Activated CD8-positive, alpha-beta memory T cell treated with anti-CD3 and anti-CD28 coated beads, Interleukin-2, amount 50 U/mL, for 24 hours (primary cell): ENCODE data around the gene ST14.
"Not testable (repeated sequence)": the region's sequence is repeated elsewhere in the genome, so short reads cannot be mapped to it uniquely, and the experiment has no call there.

Experiments
- DNase-seq: peaks from one replicate; pipeline ENCODE4 v3.0.0-alpha.2; 2020; ENCODE audit errors: extremely low read depth

Gene ST14

GRCh38 chr11:130223291-130223971 lies 63.8 kb downstream of the ST14 start:
- DNase-seq = no peak

- no peak for DNase-seq
Measured at GRCh38 chr11:130227373-130227772, 67.8 kb downstream of the ST14 start.

- not testable (repeated sequence) for DNase-seq
Measured at GRCh38 chr11:130233486-130233885, 73.9 kb downstream of the ST14 start.

- DNase-seq = not testable (repeated sequence)
Measured at GRCh38 chr11:130233888-130234287, 74.3 kb downstream of the ST14 start.

GRCh38 chr11:130234315-130234714 lies 74.7 kb downstream of the ST14 start:
- no peak for DNase-seq

- no peak for DNase-seq
Measured at GRCh38 chr11:130237282-130238006, 77.9 kb downstream of the ST14 start.

GRCh38 chr11:130241713-130242112 lies 82.1 kb downstream of the ST14 start:
- DNase-seq = no peak

GRCh38 chr11:130243816-130244215 lies 84.2 kb downstream of the ST14 start:
- no peak for DNase-seq

GRCh38 chr11:130244848-130245247 lies 85.3 kb downstream of the ST14 start:
- no peak for DNase-seq

- not testable (repeated sequence) for DNase-seq
Measured at GRCh38 chr11:130245375-130245774, 85.8 kb downstream of the ST14 start.

GRCh38 chr11:130246270-130246669 lies 86.7 kb downstream of the ST14 start:
- DNase-seq = no peak

GRCh38 chr11:130246738-130247137 lies 87.2 kb downstream of the ST14 start:
- DNase-seq = no peak

- no peak for DNase-seq
Measured at GRCh38 chr11:130247319-130247718, 87.7 kb downstream of the ST14 start.

GRCh38 chr11:130249371-130249770 lies 89.8 kb downstream of the ST14 start:
- no peak for DNase-seq

GRCh38 chr11:130249929-130250328 lies 90.3 kb downstream of the ST14 start:
- not testable (repeated sequence) for DNase-seq

- DNase-seq = not testable (repeated sequence)
Measured at GRCh38 chr11:130251763-130252162, 92.2 kb downstream of the ST14 start.
